Central memory CD4-positive, alpha-beta T cell (primary cell): ENCODE data around the gene SBF2.
"Not testable (repeated sequence)": the region's sequence is repeated elsewhere in the genome, so short reads cannot be mapped to it uniquely, and the experiment has no call there.

Experiments
- DNase-seq: peaks from one replicate; pipeline ENCODE4 v3.0.0; 2022

Gene SBF2

DNA sequence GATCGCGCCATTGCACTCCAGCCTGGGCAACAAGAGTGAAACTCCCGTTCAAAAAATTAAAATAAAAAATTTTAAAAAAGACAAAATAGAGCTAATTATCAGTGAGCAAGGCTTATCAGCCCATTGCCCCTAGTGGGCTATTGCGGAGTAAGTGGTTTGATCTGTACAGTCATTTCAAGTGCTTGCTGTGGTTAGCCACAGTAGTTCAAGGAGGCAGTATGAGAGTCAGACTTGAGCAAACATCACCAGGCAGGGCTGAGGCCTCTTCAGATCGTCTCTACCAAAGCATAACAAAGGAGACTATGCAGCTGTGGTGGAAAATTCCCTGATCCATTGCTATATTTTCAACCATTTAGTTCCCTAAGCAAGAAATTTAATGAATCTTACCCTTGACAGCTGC, 4.3 kb upstream of the SBF2 start:
- peak; percentile 62 for DNase-seq

DNA sequence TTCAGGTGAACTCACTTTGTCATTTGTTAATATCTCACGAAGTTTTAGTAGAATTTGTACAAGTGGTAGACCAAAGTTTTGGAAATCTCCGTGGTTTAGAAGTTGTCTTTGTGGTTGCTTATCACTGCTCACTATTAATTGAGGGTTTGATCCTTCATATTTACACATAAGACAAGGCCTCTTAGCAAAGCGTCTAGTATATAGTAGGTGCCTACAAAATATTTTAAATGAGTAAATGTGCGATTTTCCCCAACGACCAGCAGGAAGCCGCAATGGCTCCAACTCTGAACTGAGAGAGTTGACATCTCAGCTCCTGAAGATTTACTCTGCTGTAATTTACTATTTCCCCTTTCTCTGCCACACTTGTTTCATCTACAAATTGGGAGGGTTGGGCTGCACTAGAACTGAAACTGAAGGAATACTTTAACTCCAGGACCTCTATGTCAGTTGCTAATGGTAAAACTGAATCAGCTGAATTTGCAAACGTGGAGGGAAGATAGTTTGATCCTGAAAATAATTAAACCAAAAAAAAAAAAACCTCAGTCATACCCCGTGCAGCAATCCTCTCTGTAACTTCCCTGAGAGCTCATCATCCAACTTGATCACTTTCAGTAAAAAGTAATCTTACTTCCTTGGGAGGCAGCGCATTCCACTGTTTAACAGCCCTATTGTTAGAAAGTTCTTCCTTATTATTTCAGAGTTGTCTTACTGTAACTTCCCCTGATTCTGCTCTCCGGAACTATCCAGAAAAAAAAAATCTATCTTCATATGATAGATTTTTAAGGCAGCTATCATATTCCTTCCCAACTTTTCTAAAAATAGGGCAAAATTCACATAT, 1.3 kb upstream of the SBF2 start:
- DNase-seq: no peak

- no peak for DNase-seq
Measured at GRCh38 chr11:10294290-10294953, 403 bp upstream of the SBF2 start.

GRCh38 chr11:10291801-10292638, 2.0 kb downstream of the SBF2 start:
- no peak for DNase-seq

- DNase-seq: no peak
Measured at GRCh38 chr11:10289765-10290380, 4.1 kb downstream of the SBF2 start.

DNA sequence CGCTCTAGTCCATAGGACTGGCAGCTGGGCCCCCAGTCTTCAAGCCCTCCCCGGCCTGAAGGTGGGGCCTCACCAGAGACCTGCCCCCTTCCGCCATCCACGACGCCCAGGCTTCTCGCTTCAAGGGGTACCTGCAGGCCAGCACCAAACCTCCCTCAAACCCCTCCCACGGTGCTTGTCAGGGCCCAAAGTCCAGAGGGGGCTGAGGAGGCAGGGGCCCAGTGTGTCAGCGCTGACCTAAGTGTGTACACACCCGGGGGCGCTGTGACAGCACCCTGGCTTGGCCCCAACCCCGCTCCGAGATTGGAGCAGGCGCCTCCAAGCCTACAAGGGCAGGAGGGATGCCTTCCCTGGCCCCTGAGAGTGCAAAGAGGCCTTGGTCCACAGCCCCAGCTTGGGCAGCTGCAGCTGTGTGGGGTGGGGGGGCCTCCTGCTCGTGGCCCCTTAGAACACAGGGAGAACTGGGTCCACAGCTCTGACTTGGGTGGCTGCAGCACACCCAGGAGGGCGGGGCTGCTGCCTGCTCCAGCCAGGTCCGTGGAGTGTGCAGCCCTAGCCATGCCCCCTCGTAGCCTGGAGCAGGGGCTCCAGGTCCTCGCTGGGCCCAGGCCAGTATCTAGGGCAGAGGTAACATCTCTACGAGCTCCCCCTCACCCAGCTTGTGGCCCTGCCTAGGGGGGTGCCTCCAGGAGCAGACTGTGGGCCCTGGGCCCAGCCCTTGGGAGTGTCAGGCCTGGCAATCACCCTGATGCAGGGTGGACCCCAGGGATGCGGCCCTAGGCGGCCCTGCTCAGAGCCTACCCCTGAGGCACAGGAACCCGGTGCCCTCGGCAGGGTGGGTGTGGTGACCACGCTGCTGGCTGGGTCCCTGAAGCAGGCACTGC, 4.9 kb downstream of the SBF2 start:
- DNase-seq: no peak

DNA sequence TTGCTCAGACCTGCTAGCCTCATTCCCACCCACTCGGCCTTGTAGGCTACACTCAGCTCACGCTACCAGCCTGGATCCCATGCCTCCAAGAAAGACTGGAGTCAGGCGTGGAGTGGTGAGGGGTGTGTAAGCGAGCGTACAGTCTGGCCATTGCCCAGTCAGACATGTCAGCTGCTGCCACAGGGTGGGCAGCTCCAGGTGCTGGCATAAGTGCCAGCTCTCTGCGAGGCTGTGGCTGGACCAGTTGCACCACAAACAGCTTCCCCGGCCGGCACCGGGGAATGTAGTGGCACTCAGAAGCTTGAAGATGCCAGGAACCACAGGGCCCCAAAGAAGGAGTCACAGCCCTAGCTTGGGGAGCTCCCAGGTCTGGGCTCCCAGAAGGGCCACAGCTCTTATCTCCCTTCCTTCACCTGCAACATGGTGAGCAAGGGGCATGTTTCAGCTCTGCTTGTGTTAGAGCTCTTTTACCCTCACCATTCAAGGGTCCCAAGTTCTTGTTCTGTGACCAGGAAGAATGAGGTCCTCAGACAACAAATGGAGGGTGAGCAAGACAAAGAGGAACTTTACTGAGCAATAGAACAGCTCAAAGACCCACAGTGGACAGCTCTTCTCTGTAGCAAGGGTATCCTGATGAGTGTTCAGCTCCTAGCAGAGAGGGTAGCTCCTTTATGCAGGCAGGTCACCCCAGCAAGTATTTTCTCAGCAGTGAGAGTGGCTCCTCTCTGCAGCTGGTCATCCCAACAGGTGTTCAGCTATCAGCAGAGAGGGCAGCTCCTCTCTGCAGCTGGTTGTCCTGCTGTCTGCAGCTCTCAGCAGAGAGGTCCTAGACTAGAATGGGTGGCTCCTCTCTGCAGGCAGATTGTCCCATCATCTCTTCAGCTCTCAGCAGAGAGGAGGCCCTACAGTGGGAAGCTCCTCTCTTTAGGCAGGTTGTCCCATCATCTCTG, 6.0 kb downstream of the SBF2 start:
- DNase-seq: no peak

- no peak for DNase-seq
Measured at GRCh38 chr11:10287140-10287539, 6.9 kb downstream of the SBF2 start.

DNA sequence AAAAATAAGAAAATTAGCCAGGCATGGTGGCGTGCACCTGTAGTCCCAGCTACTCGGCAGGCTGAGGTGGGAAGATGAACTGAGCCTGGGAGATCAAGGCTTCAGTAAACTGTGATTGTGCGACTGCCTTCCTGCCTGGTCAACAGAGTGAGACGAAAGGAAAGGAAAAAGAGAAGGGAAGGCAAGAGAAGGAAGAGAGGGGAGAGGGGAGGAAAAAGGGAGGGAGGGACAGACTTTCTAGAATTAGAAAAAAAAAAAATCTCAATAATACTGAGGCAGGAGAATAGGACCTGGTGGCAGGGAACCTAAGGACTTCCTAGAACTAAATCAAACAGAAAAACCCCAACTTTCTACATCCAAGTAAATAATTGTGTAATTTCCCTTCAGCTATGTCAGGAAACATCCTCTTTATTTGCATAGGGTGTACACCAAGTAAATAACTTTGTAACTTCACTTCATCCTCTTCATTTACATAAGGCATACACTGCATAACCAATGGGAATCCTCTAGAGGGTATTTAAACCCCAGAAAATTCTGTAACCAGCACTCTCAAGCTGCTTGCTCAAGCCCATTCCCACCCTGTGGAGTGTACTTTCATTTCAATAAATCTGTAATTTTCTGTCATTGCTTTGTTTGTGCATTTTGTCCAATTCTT, 8.7 kb downstream of the SBF2 start:
- DNase-seq: no peak

GRCh38 chr11:10283991-10284390, 10.0 kb downstream of the SBF2 start:
- no peak for DNase-seq

DNA sequence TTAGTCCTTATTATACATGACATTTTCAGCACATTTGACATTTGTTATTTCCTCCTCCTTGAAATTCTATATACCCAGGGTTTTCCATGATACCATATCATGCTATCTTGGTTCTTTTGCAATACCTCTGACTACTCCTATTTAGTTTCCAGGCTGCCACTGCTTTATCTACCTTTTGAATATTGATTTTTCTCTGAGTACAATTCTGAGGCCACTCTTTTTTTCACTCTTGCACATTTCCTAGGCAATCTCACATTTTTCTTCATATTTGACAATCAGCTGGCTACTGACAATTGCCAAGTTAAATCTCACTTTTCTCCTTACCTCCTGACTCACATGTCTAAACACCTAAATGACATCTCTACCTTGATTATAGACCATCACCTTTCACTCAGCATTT, 11.9 kb downstream of the SBF2 start:
- DNase-seq: no peak

DNA sequence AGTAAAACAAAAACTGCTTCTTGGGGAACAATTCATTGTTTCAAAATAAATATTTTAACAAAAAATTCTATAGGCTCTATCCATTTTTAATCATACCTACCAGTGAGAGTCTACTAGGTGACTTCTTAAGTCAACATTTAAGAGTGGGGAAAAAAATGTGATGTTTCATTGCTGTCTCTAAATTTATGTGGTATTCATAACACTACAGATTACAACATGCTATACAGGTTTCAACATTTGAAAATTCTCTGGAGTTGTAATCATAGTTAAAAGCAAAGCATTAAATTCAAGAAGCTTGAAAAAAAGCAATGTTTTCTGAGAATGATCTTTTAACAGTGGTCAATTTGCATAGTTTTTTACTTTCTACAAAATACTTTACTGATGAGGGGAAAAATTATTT, 18.3 kb downstream of the SBF2 start:
- DNase-seq: no peak

DNA sequence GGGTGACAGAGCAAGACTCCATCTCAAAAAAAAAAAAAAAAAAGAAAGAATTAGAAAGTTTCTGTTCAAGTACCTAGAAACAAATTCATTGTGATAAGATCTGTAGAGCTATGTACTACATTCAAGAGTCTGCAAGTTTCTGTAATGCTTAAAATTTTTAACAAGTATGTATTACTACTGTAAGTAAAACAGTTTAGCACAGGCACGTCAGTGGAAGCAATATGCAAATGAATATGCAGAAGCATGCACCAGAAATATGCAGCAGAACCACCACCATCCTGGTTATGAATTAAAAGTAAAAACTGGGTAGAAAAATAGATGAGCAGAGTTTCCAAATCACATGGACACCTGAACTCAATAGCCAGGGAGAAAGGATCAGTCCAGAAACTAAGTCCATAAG, 19.3 kb downstream of the SBF2 start:
- no peak for DNase-seq

DNA sequence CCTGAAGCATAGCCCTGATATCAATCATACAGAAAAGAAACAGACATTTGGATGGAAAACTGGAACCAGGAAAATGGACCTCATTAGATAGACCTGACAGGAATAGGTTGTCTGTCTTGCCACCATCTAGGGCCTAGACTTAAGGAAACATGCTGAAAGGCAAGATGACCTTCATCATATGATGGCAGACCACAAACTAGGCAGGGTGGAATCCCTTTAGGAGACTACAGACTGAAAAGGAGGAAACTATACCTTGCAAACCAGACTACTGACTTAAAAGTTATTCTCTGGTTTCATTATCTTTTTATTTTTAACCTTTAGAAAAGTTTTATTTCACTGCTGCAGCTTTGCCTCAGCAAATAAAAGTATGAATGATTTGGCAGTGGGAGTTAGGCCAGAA, 20.3 kb downstream of the SBF2 start:
- no peak for DNase-seq

DNA sequence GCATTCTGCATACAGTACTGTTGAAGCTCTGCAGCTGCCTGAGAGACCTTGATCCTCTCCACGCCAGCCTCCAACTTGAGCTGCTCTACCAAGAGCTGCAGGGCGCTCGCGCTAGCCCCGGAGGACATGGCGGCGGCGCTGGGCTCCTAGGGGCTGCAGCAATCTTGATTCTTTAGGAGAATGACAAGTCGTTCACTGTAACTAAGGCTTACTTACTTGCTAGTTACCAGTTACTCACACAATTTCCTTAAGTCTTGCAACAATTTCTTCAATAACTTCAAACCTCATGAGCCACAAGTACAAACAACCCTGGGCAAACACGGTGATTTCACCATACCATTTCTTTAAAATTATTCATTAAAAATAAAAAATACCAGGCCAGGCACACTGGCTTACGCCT, 21.9 kb downstream of the SBF2 start:
- DNase-seq: no peak

DNA sequence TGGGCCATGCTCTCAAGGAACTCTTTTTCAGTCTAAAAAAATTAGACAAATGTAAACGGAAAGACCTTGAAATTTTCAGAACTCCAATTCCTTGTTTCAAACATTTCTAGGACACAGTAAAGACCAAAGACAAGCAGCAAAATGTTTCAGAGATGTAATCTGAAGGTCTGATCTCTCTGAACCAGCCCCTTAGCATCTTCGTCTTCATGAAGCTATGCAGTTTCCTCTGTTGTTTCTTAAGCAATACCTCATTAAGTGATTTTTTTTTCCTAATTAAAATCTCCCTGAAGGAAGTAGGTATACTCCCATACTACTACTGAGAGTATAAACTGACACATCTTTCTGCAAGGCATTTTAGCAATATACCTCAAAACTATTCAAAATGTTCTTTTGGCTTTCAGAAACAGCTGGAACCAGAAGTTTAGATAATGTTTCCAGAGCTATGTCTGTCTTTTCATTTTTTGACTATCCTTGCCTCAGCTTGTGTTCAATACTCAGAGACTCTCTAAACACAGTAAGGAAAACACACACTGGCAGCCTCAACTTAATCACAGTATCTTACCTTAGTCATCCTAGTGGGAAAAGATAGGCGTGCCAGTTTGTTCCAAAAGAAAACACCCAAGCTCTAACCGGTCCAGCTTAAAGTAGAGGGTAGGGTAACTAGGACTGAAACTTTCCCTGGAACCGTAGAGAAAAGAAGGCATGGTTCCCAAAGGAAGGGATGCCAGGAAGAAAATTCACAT, 25.1 kb downstream of the SBF2 start:
- DNase-seq: no peak

DNA sequence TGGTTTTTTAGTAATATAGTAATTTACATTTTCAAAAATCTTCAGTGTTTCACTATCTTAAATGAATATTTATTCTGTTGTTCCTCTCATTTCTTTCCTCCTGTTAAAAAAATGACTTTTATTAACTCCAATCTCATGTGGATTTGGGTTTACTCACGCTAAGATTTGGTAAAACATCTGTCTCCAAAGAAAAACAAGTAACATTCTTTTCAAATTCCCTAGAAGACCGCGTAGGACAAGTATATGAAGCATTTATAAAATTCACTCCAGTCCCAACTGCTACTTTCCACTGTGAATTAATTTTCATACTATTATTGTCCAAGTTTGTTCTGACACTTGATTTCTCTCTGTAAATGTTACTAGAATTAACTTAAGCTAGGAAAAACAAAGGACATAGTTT, 26.2 kb downstream of the SBF2 start:
- no peak for DNase-seq

GRCh38 chr11:10265936-10266335, 28.1 kb downstream of the SBF2 start:
- DNase-seq: no peak

- DNase-seq: not testable (repeated sequence)
Measured at GRCh38 chr11:10264716-10265115, 29.3 kb downstream of the SBF2 start.

DNA sequence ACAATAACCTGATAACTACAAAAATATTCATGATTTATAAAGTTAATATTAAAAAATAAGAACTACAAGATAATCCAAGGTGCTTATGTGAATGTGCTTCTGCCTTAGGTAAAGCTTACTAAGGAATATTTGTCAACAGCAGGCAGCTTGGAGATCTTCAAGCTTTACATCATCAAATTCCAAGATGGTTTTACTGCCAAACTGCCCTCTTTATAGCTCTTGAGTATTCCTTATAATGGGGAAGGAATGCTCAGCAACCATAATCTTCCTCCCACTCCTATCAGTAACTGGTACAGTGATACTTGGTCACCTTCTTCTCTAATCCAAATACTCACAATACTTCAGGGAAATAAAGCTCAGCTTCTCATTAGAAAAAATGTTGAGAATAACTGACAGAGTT, 30.1 kb downstream of the SBF2 start:
- DNase-seq: no peak
